LoVo (cell line): ENCODE results near the gene AJM1.
"Not testable (repeated sequence)": the region's sequence is repeated elsewhere in the genome, so short reads cannot be mapped to it uniquely, and the experiment has no call there.

Experiments used
- DNase-seq: peaks from one replicate; pipeline ENCODE4 v3.0.0-alpha.2; 2016; ENCODE audit warnings: low spot score

The AJM1 gene

DNA sequence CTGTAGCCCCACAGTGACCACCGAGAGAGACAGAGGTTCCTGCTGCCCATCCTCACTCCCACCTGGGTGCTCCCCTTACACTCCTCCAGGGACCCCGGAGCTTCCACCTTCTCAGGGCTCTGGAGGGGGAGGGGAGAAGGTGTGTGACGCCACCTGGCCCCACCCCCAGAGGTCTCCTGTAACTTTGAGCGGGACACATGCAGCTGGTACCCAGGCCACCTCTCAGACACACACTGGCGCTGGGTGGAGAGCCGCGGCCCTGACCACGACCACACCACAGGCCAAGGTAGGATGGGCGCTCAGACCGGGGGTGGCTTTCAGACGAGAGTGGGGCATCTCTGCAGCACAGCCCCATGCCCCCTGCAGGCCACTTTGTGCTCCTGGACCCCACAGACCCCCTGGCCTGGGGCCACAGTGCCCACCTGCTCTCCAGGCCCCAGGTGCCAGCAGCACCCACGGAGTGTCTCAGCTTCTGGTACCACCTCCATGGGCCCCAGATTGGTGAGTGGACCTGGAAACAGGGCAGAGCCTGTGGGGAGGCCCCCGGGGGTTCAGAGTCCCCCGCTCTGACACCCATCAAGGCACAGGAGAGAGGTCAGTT lies 14.4 kb downstream of the AJM1 start:
- DNase-seq: no peak

DNA sequence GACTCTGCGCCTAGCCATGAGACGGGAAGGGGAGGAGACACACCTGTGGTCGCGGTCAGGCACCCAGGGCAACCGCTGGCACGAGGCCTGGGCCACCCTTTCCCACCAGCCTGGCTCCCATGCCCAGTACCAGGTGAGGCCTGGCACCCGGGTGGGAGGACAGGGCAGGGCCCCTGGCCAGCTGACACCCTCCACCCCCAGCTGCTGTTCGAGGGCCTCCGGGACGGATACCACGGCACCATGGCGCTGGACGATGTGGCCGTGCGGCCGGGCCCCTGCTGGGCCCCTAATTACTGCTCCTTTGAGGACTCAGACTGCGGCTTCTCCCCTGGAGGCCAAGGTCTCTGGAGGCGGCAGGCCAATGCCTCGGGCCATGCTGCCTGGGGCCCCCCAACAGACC lies 14.9 kb downstream of the AJM1 start:
- DNase-seq: no peak

GRCh38 chr9:136857581-136858412 lies 15.5 kb downstream of the AJM1 start:
- DNase-seq: no peak

GRCh38 chr9:136858452-136858843 lies 16.2 kb downstream of the AJM1 start:
- DNase-seq: no peak

DNA sequence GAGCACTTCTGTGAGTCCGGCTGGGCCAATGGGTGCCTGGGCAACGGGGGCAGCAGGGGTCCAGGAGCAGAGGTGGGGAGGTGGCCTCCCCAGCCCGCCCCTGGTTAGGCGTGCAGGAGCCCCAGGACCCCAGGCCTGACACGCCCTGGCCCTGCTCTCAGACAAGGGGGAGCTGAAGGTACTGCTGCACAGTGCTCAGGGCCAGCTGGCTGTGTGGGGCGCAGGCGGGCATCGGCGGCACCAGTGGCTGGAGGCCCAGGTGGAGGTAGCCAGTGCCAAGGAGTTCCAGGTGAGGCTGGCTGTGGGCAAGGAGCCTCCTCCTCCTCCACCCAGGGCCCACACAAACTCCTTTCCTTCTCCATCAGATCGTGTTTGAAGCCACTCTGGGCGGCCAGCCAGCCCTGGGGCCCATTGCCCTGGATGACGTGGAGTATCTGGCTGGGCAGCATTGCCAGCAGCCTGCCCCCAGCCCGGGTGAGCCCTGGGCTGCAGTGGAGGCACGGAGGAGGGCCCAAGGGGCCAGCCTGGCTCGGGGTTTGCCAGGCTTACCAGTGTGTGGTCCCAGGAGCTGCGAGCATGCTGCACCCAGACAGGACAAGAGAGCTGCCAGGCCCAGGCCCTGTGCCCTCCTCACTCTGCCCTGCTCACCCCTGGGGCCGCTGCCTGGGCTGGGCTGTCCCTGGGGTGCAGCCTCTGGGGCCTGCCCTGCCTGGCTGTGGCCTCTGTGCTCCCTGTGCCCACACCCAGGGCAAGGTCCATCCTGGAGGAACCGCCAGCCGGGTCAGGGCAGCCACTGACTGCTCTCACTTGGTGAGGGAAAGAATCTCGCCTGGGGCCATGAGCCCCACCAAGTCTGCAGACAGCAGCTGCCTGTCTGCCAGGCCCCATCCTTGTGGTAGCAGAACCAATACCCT lies 16.8 kb downstream of the AJM1 start:
- peak; percentile 28 for DNase-seq

DNA sequence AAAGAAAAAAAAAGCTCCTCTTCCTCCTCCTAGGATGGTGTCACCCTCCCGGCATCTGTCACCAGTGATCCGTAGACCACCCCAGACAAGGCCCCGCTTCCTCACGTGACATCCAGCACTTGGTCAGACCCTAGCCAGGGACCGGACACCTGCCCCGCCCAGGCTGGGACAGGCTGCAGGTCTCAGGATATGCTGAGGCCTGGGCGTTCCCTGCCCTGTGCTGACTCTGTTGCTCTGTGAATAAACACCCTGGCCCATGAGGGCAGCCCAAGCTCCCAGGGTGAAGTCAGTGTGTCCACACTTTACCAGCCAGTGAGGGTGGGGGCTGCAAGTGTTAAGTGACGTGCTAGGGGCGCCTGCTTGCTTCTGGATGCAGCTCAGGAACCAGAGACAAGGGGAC lies 18.3 kb downstream of the AJM1 start:
- no peak for DNase-seq

DNA sequence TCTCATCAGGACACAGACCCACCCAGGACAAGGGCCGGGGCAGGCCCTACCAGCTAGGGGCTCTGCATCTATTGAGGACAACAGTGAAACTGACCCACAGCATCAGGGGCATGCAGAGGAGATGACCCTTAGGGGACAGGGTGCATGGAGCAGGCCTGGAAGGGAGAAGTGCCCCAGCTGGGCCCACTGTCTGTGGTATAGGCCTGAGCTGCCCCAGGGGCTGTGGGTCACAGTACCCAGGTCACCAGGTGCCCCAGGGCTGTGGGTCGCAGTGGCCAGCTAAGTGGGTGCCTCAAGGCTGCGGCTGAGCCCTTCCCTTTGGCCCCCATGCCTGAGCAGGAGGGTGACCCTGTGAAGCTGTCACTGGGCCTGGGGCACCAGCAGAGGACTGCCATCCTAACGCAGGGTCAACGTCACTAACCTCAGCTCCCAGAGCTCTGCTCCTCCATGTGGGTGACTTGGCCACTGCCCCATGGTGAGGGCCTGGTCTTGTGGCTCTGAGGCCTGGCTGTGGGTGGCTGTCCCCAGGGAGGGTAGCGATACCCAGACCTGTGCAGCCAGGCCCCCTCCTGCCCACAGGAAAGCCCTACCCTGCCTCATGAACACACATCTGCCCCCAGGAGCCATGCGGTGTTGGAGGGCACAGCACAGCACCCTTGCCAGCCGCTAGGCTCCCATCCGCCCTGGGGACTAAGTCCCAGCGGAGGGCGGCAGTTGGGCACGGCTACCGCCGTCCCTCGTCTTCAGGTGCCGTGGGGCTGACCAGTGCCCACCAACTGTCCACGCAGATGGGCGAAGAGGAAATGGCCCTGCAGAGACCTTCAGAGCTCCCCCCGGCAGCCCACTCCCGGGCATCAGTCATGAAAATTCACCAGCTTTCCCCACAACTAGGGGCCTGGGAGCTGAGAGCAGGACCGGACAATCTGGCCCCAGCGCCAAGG lies 18.9 kb downstream of the AJM1 start:
- no peak for DNase-seq

GRCh38 chr9:136861874-136862457 lies 19.7 kb downstream of the AJM1 start:
- DNase-seq: no peak

DNA sequence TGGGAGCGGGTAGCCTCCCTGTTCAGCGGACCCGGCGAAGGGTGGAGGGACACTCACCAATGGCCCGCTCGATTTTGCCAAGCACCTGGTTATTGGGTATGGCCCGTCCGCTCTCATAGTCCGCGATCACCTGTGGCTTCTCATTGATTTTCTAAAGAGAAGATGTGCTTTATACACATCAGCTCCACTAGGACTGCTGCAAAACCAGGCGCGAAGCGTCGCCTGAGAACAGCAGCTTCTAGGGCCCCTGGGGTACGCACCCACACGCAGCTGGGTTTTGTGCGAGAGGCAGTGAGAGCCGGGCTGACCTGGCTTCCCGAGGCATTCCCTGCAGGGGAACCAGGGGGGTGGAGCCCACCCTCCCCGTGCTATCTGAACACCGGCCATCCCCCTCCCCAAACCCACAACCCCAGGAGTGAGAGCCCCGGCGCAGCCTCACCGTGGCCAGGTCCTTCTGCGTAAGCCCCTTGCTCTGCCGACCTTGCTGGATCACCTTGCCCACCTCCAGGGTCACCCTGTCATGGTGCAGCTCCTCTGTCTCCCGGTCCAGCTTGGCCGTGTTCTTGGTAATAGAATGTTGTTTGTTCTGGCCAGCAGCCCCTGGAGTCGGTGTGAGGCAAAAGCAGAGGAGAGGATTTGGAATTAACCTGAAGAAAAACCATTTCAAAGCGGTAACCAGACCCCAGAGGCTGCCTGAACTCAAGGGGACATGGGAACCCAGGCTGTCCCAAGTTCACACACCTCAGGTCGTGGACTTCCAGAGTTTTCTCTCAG lies 20.8 kb downstream of the AJM1 start:
- no peak for DNase-seq

- no peak for DNase-seq
These were observed 21.5 kb downstream of the AJM1 start for GRCh38 chr9:136863623-136864273.

DNA sequence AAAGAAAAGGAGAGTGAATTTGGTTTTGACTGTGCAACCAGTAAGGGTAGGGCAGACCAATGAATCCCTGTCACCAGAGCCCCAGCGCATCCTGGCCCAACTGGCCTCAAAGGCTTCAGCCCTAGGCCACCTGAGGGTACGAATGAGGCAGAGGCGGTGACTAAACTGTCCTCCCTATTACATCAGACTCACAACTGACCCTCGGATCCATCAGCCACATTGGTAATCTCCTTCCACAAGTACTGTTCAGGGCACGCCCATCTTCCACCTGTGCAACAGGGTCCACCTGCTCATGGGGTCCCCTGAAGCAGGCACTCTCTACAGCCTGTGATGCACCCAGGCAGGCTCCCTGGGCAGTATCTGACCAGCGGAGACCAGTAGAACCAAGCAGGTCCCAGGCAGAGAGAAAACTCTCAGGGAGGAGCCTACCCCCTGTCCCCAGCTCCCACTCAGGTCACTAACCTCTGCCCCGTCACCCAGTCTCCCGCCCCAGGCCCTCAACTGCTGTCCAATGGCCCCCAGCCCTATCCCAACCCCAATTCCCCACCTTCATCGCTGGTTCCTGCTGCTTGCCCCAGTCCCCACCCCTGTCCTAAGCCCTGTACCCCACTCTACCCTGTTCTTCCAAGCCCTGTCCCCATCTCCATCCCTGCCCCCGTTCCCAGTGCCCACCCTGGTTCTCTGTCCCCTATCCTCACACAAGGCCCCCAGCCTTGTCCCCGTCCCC lies 22.9 kb downstream of the AJM1 start:
- DNase-seq: no peak

DNA sequence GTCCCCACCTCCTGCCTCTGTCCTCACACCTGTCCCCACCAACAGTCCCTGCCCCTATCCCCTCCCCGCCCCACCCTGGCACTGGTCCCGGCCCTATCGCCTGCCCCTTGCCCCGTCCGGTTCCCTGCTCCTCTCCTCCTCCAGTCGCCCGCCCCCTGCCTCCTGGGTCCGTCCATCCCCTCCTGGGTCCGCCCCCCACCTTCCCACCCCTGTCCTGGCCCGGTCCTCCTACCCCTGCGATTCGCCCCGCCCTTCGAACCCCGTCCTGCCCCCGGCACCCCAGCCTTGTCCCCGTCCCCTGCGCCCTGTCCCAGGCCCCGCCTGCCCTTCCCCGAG lies 23.5 kb downstream of the AJM1 start:
- DNase-seq: no peak

- not testable (repeated sequence) for DNase-seq
These were observed 24.7 kb downstream of the AJM1 start for GRCh38 chr9:136866898-136867421.

GRCh38 chr9:136867480-136867879 lies 25.2 kb downstream of the AJM1 start:
- no peak for DNase-seq

- DNase-seq: no peak
These were observed 25.6 kb downstream of the AJM1 start for GRCh38 chr9:136867917-136868316.

GRCh38 chr9:136868644-136869043 lies 26.4 kb downstream of the AJM1 start:
- no peak for DNase-seq

DNA sequence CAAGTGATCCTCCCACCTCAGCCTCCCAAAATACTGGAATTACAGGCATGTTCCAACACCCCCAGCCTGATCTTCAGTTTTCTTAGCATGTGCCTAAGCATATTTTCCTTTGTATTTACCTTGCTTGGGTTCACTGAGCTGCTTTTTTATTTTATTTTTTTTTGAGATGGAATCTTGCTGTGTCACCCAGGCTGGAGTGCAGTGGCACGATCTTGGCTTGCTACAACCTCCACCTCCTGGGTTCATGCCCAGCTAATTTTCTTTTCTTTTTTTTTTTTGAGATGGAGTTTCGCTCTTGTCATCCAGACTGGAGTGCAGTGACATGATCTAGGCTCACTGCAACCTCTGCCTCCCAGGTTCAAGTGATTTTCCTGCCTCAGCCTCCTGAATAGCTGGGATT lies 27.3 kb downstream of the AJM1 start:
- DNase-seq: not testable (repeated sequence)

- DNase-seq: no peak
These were observed 32.9 kb downstream of the AJM1 start for GRCh38 chr9:136875155-136875554.

DNA sequence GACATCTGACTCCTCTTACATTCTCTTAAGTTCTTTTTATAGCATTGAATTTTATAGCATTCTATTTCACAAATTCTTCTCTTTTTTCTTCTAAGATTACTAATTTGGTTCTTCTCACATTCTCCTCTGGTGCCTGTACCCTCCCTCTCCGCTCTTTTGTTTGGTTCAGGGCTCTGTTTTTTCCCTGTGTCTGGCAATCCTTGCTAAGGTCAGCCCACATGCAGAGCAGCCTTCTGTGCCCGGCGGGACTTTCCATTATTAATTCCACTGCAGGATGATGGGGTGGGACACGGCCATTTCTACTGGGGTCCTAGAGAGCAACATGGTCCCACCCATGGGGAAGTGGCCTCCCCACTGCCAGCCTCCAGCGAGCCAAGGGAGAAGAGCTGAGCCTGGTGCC lies 34.2 kb downstream of the AJM1 start:
- DNase-seq: no peak
